NCI-H446 treated with DMSO at 0.1 percent for 48 hours (cell line): ENCODE measurements around the gene PBX3.
"Not testable (repeated sequence)": the region's sequence is repeated elsewhere in the genome, so short reads cannot be mapped to it uniquely, and the experiment has no call there.

Experiments used
- DNase-seq: peaks from one replicate; lab custom pipeline; 2025; lab: John Stamatoyannopoulos, UW

Gene PBX3

GRCh38 chr9:125823874-125824406, 76.8 kb downstream of the PBX3 start:
- not testable (repeated sequence) for DNase-seq

GRCh38 chr9:125825762-125826161, 78.6 kb downstream of the PBX3 start:
- DNase-seq: no peak

GRCh38 chr9:125826850-125827249, 79.7 kb downstream of the PBX3 start:
- no peak for DNase-seq

GRCh38 chr9:125829743-125830142, 82.6 kb downstream of the PBX3 start:
- no peak for DNase-seq

- DNase-seq: no peak
Observed at GRCh38 chr9:125831054-125831453, 83.9 kb downstream of the PBX3 start.

GRCh38 chr9:125831616-125832015, 84.4 kb downstream of the PBX3 start:
- DNase-seq: no peak

- DNase-seq: no peak
Observed at GRCh38 chr9:125835655-125836054, 88.5 kb downstream of the PBX3 start.

- DNase-seq: no peak
Observed at GRCh38 chr9:125839317-125839716, 92.1 kb downstream of the PBX3 start.

GRCh38 chr9:125841444-125841843, 94.3 kb downstream of the PBX3 start:
- no peak for DNase-seq

- DNase-seq: no peak
Observed at GRCh38 chr9:125842242-125842641, 95.1 kb downstream of the PBX3 start.

GRCh38 chr9:125843646-125844045, 96.5 kb downstream of the PBX3 start:
- no peak for DNase-seq

GRCh38 chr9:125844611-125845010, 97.4 kb downstream of the PBX3 start:
- DNase-seq: no peak

- DNase-seq: no peak
Observed at GRCh38 chr9:125845271-125845808, 98.2 kb downstream of the PBX3 start.

- DNase-seq: no peak
Observed at GRCh38 chr9:125847735-125848134, 100.6 kb downstream of the PBX3 start.

- no peak for DNase-seq
Observed at GRCh38 chr9:125850106-125850632, 103.0 kb downstream of the PBX3 start.

- DNase-seq: peak; percentile 18
Observed at GRCh38 chr9:125850763-125851162, 103.6 kb downstream of the PBX3 start.

- DNase-seq: peak; percentile 74
Observed at GRCh38 chr9:125851979-125852378, 104.8 kb downstream of the PBX3 start.

GRCh38 chr9:125852386-125852785, 105.2 kb downstream of the PBX3 start:
- DNase-seq: no peak

- DNase-seq: no peak
Observed at GRCh38 chr9:125854553-125855275, 107.5 kb downstream of the PBX3 start.

GRCh38 chr9:125856331-125856730, 109.2 kb downstream of the PBX3 start:
- no peak for DNase-seq

- DNase-seq: no peak
Observed at GRCh38 chr9:125861405-125862058, 114.4 kb downstream of the PBX3 start.

GRCh38 chr9:125863923-125864322, 116.8 kb downstream of the PBX3 start:
- no peak for DNase-seq
